NCI-H1105 (cell line): Measurements from ENCODE around the gene IL6.
"Not testable (repeated sequence)": the region's sequence is repeated elsewhere in the genome, so short reads cannot be mapped to it uniquely, and the experiment has no call there.

ENCODE experiments used
- DNase-seq: peaks from one replicate; lab custom pipeline; 2025; lab: John Stamatoyannopoulos, UW

Gene IL6

DNA sequence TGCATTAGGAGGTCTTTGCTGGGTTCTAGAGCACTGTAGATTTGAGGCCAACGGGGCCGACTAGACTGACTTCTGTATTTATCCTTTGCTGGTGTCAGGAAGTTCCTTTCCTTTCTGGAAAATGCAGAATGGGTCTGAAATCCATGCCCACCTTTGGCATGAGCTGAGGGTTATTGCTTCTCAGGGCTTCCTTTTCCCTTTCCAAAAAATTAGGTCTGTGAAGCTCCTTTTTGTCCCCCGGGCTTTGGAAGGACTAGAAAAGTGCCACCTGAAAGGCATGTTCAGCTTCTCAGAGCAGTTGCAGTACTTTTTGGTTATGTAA, 675 bp downstream of the IL6 start:
- DNase-seq = no peak

- DNase-seq = peak; percentile 29
Observed at GRCh38 chr7:22728401-22729029, 1.5 kb downstream of the IL6 start.

DNA sequence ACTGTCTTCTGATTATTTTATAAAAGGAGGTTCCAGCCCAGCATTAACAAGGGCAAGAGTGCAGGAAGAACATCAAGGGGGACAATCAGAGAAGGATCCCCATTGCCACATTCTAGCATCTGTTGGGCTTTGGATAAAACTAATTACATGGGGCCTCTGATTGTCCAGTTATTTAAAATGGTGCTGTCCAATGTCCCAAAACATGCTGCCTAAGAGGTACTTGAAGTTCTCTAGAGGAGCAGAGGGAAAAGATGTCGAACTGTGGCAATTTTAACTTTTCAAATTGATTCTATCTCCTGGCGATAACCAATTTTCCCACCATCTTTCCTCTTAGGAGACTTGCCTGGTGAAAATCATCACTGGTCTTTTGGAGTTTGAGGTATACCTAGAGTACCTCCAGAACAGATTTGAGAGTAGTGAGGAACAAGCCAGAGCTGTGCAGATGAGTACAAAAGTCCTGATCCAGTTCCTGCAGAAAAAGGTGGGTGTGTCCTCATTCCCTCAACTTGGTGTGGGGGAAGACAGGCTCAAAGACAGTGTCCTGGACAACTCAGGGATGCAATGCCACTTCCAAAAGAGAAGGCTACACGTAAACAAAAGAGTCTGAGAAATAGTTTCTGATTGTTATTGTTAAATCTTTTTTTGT, 2.3 kb downstream of the IL6 start:
- DNase-seq = no peak

DNA sequence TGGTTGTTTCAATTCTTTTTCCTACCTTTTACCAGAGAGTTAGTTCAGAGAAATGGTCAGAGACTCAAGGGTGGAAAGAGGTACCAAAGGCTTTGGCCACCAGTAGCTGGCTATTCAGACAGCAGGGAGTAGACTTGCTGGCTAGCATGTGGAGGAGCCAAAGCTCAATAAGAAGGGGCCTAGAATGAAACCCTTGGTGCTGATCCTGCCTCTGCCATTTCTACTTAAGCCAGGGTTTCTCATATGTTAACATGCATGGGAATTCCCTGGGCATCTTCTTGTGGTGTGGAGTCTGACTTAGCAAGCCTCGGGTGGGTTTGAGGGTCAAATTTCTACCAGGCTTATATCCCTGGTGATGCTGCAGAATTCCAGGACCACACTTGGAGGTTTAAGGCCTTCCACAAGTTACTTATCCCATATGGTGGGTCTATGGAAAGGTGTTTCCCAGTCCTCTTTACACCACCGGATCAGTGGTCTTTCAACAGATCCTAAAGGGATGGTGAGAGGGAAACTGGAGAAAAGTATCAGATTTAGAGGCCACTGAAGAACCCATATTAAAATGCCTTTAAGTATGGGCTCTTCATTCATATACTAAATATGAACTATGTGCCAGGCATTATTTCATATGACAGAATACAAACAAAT, 3.2 kb downstream of the IL6 start:
- no peak for DNase-seq

DNA sequence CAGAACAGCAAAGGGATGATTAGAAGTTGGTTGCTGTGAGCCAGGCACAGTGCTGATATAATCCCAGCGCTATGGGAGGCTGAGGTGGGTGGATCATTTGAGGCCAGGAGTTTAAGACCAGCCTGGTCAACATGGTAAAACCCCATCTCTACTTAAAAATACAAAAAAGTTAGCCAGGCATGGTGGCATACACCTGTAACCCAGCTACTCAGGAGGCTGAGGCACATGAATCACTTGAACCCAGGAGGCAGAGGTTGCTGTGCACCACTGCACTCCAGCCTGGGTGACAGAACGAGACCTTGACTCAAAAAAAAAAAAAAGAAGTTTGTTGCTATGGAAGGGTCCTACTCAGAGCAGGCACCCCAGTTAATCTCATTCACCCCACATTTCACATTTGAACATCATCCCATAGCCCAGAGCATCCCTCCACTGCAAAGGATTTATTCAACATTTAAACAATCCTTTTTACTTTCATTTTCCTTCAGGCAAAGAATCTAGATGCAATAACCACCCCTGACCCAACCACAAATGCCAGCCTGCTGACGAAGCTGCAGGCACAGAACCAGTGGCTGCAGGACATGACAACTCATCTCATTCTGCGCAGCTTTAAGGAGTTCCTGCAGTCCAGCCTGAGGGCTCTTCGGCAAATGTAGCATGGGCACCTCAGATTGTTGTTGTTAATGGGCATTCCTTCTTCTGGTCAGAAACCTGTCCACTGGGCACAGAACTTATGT, 4.1 kb downstream of the IL6 start:
- no peak for DNase-seq

- no peak for DNase-seq
Observed at GRCh38 chr7:22731766-22732165, 4.8 kb downstream of the IL6 start.

- DNase-seq = no peak
Observed at GRCh38 chr7:22732556-22733126, 5.6 kb downstream of the IL6 start.

DNA sequence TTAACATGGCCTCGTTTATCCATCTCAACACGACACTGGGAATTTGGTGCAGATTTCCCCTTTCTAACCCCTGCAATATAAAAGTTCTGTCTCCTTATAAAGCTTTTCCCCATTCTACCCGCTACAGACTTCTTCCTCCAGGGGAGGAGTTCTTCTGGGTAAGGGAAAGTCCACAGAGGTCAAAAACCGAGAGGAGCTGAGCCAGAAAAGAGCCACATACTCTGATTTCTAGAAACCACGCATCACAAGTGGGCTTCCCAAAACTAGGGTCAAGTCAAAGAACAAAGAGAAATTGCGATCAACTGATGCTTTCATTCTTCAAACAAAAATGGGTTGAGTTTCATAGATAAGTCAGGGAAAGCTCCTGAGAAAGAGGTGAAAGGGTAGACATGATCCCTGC, 6.8 kb downstream of the IL6 start:
- no peak for DNase-seq

DNA sequence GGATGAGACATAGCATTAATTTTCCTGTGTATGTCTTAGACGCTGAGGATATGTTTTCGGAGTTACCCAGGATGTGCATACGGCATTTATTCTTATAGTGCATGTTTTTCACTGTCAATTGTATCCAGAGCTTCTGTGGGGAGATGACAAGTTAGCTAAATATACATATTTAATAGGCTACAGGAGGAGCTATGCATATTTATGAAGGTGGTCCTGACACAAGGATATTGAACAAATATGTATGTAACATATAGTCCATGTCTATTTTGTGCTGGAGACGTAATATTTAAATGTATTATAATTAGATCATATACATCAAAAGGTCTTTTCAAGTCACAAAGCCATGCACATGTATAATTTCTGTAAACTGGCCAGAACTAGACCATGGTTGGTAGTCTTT, 16.0 kb downstream of the IL6 start:
- DNase-seq = no peak

DNA sequence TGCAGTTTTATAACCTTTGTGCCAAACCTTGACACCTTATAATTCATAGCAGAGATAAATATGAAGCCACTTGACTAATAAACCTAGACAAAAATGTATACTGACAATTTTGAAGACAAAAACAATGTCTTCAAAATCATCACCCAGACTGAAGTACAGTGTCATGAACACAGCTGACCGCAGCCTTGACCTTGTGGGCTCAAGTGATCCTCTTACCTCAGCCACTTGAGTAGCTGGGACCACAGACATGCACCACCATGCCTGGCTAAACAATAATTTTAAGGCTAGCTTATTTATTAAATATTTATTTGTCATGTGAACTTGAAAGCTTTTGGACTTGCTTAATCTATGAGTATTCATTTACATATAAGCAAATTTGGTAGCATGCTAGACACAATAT, 24.3 kb downstream of the IL6 start:
- DNase-seq = no peak

DNA sequence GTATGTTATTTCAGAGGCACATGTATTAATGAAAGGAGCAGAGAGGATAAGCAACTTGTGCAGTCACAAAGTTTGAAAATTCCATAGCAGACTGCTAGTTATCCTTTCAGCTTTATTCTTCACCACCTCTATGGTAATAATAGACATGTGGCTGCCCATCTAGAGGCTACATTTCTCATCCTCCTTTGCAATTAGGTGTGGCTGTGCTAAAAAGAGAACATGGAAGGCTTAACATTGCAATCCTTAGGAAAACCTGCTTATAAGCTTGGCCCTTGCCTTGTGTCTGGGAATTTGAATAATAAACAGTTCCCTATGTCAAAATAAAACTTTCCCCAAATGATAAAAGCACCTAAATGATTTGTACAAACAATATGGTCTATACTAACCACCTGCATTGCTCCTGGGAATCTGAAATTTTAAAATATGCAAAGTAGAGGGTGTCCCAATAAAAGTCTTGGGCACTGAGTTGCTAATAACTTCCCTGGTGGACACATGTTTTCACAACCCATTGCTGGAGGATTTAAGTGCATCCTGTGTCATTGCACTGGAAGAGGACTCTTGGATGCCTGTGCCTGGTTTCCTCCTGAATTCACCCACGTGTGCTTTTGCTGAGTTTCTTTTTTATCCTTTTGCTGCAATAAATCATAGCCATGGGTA, 30.5 kb downstream of the IL6 start:
- no peak for DNase-seq

DNA sequence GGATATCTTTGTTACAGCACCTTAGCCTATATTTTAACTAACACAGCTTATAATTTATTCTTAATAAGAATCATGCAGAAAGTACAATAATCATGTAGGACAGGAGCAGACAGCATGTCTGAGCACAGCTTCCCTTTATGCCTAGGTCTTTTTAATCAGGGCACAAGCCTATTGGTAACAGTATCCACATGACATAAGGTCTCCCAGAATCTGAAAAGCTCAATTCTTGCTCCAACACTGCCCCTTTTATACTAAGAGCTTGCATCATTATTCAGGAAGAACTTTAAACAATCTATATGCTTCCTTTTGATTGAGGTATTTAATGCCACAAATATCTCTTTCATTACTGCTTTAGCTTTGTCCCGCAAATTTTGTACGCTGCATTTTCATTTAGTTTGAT, 31.6 kb downstream of the IL6 start:
- DNase-seq = no peak

DNA sequence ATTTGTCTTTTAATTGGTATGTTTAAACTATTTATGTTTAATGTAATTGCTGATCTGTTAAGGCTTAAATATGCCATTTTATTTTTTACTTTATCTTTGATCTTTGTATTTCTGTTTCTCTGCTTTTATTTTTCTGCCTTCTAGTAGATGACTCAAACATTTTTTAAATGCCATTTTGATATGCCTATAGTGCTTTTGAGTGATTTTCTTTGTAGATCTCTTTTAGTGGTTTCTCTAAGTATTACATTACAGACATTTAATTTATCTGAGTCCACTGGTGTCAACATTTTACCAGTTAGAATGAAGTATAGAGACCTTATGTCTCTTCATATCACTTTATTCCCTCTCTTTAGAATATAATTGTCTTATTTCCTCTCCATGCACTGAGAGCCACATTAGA, 32.7 kb downstream of the IL6 start:
- DNase-seq = no peak

DNA sequence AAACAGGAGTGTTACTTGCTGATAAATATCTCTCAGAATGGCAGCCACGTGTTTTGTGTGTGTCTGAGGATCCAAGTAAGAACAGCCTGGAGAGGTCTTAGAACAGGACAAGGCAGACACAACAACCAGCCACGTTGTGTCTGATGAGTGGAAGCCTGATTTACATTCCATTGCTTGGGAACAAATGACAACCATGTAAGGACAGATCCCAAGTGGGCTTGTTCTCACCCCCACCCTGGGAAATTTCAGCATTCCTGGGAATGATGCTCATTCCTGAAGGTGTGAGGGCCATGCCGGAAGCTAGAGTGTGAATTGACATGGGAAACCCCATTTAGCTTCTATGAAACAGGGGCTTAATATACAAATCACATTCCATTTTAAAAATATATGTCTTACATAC, 35.9 kb downstream of the IL6 start:
- DNase-seq = no peak

DNA sequence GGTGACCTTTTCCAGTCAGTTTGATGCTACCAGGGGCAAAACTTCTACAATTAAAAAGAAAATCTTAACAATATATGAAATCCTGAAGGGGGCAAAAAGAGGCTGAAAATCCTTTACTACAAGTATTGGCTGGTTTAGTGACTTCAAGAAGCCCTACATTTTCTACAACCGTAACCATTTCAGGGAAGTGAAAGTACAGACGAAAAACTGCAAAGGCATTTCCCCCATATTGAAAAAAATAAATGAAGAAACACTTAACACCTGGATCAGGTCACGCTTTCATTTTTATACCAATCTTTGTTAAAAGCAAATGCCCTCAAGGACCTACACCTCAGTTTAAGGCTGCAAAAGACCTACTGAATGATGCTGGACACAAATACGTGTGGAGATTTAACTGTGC, 38.6 kb downstream of the IL6 start:
- no peak for DNase-seq

DNA sequence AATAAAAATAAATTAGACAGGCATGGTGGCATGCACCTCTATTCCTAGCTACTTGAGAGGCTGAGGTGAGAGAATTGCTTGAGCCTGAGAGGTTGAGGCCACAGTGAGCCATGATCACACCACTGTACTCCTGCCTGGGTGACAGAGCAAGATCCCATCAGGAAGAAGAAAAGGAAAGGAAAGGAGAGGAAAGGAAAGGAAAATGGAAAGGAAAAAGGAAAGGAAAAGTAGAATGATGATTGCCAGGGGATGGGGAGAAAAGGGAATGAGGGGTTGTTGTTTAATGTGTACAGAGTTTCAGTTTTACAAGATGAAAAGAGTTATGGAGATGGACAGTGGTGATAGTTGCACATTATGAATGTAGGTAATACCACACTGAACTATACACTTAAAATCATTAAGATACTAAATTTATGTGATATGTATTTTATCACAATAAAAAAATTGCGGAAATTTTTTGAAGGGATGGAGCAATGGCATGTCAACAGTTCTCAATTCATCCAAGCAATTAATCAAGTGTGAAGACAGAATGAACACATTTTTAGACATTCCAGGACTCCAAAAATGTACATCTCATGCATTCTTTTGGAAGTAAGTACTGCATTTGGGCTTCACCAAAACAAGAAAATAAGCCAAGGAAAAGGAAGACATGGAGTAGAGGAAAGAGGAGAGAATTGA, 44.3 kb downstream of the IL6 start:
- no peak for DNase-seq

DNA sequence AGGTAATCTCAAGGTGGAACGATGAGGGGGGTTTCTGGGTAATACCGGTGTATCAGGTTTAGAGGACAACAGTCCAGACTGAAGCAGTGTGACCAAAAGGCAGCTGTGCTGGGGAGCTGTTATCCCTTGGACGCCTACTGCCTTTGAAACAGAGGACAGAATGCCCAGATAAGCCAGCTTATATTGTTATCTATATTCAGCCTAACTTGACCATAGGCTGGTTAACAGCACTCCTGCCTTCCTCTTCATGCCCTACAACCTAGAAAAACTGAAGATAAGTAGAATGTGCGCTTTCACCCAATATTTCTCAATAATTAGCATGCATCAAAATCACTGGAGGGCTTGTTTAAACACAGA, 44.9 kb downstream of the IL6 start:
- DNase-seq = no peak

DNA sequence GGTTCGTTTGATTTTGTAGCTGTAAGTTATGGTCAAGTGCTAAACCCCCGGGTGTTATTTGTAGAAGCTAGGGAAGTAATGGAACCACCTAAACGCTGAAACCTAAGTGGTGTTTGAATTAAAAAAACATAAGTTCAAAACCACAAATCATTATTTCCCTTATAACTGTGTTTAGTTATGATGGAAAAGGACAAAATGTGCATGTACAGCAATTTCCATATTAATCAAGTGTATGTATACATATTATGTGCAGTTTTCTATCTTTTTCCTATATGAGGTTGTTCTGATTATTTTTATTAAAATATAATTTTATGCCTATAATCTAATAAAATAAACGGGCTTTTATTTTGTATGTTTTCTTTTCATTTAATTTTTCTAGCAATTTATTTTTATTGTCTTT, 45.9 kb downstream of the IL6 start:
- no peak for DNase-seq

DNA sequence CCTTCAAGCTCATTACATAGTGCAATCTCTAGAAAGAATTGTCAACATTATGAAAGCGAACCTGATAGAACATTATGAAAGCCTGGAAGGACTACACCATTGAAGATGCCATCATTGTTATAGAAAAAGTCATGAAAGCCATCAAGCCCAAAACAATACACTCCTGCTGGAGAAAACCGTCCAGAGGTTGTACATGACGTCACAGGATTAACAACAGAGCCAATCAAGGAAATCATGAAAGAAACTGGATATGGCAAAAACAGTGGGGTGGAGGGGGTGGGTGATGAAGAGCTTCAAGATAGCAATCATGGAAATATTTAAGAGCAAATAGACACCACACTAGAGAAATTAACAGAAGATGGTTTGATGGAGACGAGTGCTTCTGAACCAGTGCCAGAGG, 50.0 kb downstream of the IL6 start:
- no peak for DNase-seq

DNA sequence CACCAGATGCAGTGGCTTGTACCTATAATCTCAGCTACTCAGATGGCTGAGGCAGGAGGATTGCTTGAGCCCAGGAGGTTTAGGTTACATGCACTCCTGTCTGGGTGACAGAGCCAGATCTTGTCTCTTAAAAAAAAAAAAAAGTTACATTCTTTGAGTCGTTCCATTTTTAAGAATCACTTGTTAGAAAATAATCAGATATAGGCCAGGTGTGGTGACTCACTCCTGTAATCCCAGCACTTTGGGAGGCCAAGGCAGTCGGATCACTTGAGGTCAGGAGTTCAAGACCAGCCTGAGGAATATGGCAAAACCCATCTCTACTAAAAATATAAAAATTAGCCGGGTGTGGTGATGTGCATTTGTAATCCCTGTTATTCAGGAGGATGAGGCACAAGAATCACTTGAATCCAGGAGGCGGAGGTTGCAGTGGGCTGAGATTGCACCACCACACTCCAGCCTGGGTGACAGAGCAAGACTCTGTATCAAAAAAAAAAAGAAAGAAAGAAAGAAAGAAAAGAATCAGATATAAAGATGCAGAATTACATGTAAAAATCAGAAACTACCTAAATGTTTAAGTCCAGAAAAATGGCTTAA, 52.8 kb downstream of the IL6 start:
- not testable (repeated sequence) for DNase-seq

DNA sequence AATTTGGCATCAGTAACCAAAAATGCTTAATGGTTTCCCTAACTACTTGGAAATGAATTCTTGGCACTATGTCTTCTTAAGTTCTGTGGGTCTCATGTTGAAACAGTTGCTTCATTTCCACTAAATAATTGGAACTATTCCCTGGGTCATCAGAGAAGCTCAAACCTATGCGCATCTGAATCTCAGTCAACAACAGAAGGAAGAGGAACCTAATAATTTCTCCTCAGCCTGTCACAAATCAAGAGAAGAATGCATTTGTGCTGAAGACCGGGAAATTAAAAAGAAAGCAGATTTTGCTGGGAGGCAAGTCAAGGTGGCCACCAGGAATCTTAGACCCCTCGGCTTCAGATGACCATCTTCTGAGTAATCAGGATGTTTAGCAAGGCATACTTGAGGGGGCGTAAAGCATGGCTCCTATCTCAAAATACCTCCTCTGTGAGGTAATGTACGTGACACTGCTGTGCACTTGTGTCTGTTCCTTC, 54.3 kb downstream of the IL6 start:
- no peak for DNase-seq
